HCT116 (cell line): ENCODE results near the gene TRIM38. TPM values are rescaled to one million over a fixed set of nuclear protein-coding genes. Genes with fewer than 3 reads are reported as not detected.

Source experiments
- ATAC-seq: fragments of 200-7000 bp; cut with Tn5 transposase; 2 replicates; pipeline ENCODE4 v1.9.1; 2020; ENCODE audit warnings: mild to moderate bottlenecking, moderate library complexity
- BruUV-seq: library from RNA; stranded (reverse); fragments of 400-500 nt; replicated peaks from 2 replicates; lab custom pipeline; 2021; lab: Mats Ljungman, UMichigan
- CTCF ChIA-PET: fragments of 300-600 bp; sonication (Branson Sonifier 250); formaldehyde crosslinking; loops from one replicate; lab custom pipeline; 2021; ENCODE audit warnings: antibody characterized with exemption; lab: Charles Lee
- POLR2A ChIA-PET: fragments of 300-600, 350-600 bp; sonication (Branson Sonifier 250); formaldehyde crosslinking; loops from one replicate; lab custom pipeline; 2021; ENCODE audit warnings: antibody characterized with exemption; lab: Charles Lee
- RAD21 ChIA-PET, 2 experiments: fragments of 300-600 bp; sonication (Branson Sonifier 250); formaldehyde crosslinking; loops; one replicate each; lab custom pipeline; 2023; ENCODE audit warnings: low total read pairs in 2 of 2; ENCODE audit not compliant: uncharacterized antibody in 2 of 2, unreplicated experiment in 2 of 2, low non-redundant PET in 1 of 2; lab: Charles Lee
- DNase-seq: peaks from one replicate; pipeline ENCODE4 v3.0.0-alpha.2; 2010; ENCODE audit warnings: low read depth, low spot score
- H2AFZ ChIP-seq: fragments of 200-600 bp; shearing (Covaris generic), sonication (generic); 2 replicates; pipeline ENCODE4 v1.6.1; 2017; ENCODE audit warnings: low read depth, mixed run types, mixed read lengths, antibody characterized with exemption, low read length; ENCODE audit not compliant: poor library complexity, severe bottlenecking
- H3K27ac ChIP-seq: 2 replicates; pipeline ENCODE4 v1.5.1; 2012; ENCODE audit warnings: low read depth, low read length
- H3K27me3 ChIP-seq: fragments of 200-600 bp; sonication (generic); 2 replicates; pipeline ENCODE4 v1.6.1; 2016; ENCODE audit warnings: mixed run types, low read length, mixed read lengths; ENCODE audit not compliant: insufficient read depth
- H3K36me3 ChIP-seq, 2 experiments: fragments of 200-500 bp in 1 of 2; fragments of 200-600 bp in 1 of 2; sonication (Bioruptor generic) in 1 of 2; sonication (generic) in 1 of 2; 2 replicates each; pipeline versions ENCODE4 v1.5.1 to v1.6.1; 2014 to 2016; ENCODE audit warnings: low read length in 2 of 2, inconsistent platforms in 1 of 2, mixed read lengths in 1 of 2, mixed run types in 1 of 2; ENCODE audit not compliant: insufficient read depth in 2 of 2, control insufficient read depth in 1 of 2
- H3K4me1 ChIP-seq, 2 experiments: fragments of 200-600 bp in 1 of 2; sonication (generic) in 1 of 2; 2 replicates each; pipeline versions ENCODE4 v1.5.1 to v1.6.1; 2012 to 2017; ENCODE audit warnings: low read length in 2 of 2, inconsistent platforms in 1 of 2, mild to moderate bottlenecking in 1 of 2, mixed read lengths in 1 of 2, mixed run types in 1 of 2, moderate library complexity in 1 of 2; ENCODE audit not compliant: insufficient read depth in 2 of 2, control insufficient read depth in 1 of 2
- H3K4me2 ChIP-seq: fragments of 200-600 bp; sonication (generic); 2 replicates; pipeline ENCODE4 v1.6.1; 2017; ENCODE audit warnings: mixed run types, low read length, mixed read lengths
- H3K4me3 ChIP-seq, 2 experiments: fragments of 200-600 bp in 1 of 2; sonication (generic) in 1 of 2; replicated peaks in 1 of 2; 2 replicates each; pipeline ENCODE4 v1.5.1; 2011 to 2016; ENCODE audit warnings: low read length in 2 of 2, control low read depth in 1 of 2, low read depth in 1 of 2, mild to moderate bottlenecking in 1 of 2, mixed read lengths in 1 of 2, mixed run types in 1 of 2
- H3K79me2 ChIP-seq: fragments of 200-600 bp; sonication (generic); 2 replicates; pipeline ENCODE4 v1.6.1; 2017; ENCODE audit warnings: mild to moderate bottlenecking, mixed run types, low read length, moderate library complexity, mixed read lengths; ENCODE audit not compliant: insufficient read depth
- H3K9ac ChIP-seq: fragments of 200-600 bp; sonication (generic); 2 replicates; pipeline ENCODE4 v1.6.1; 2016; ENCODE audit warnings: low read length, mixed read lengths
- H3K9me2 ChIP-seq: fragments of 200-600 bp; sonication (generic), shearing (Covaris generic); 2 replicates; pipeline ENCODE4 v1.6.1; 2017; ENCODE audit warnings: mixed run types, mild to moderate bottlenecking, moderate library complexity; ENCODE audit not compliant: insufficient read depth
- H3K9me3 ChIP-seq, 2 experiments: fragments of 200-500 bp in 1 of 2; fragments of 200-600 bp in 1 of 2; sonication (Bioruptor generic) in 1 of 2; sonication (generic) in 1 of 2; 2 replicates each; pipeline ENCODE4 v1.6.1; 2014 to 2017; ENCODE audit warnings: low read length in 2 of 2, mixed read lengths in 2 of 2, inconsistent platforms in 1 of 2, low read depth in 1 of 2, mild to moderate bottlenecking in 1 of 2, mixed run types in 1 of 2, moderate library complexity in 1 of 2; ENCODE audit not compliant: control insufficient read depth in 1 of 2, insufficient read depth in 1 of 2
- H4K20me1 ChIP-seq: fragments of 200-600 bp; sonication (generic), shearing (Covaris generic); 2 replicates; pipeline ENCODE4 v1.6.1; 2017; ENCODE audit warnings: mixed run types, mild to moderate bottlenecking, moderate library complexity; ENCODE audit not compliant: insufficient read depth
- EZH2 ChIP-seq: fragments of 200-600 bp; sonication (generic); IDR thresholded peaks from 2 replicates; pipeline ENCODE4 v1.6.1; 2017; ENCODE audit warnings: antibody characterized with exemption, mixed run types
- FOSL1 ChIP-seq: IDR thresholded peaks from 2 replicates; pipeline ENCODE4 v1.6.1; 2012; ENCODE audit warnings: low read depth
- POLR2AphosphoS5 ChIP-seq: IDR thresholded peaks from 2 replicates; pipeline ENCODE4 v1.6.1; 2011; ENCODE audit warnings: mild to moderate bottlenecking, low read depth, low read length, moderate library complexity
- RAD21 ChIP-seq: IDR thresholded peaks from 2 replicates; pipeline ENCODE4 v1.6.1; 2012; ENCODE audit warnings: low read depth, mild to moderate bottlenecking
- intact Hi-C: fragments of 100-400 bp; cut with micrococcal nuclease; formaldehyde crosslinking; loops from 2 replicates; pipeline ENCODE4 v1.10.0; 2022
- total RNA-seq: library from RNA; stranded (reverse); gene quantifications from one replicate; pipeline ENCODE4 v1.2.1, GENCODE V29; 2021; ENCODE audit not compliant: unreplicated experiment
- TF ChIP-seq, protein P1 (sequence below), 3 experiments: fragments of 200-600 bp in 1 of 3; sonication (generic) in 1 of 3; IDR thresholded peaks in 2 of 3; conservative IDR thresholded peaks in 1 of 3; 2 replicates each; pipeline ENCODE4 v1.5.1; 2012 to 2017; ENCODE audit warnings: low read depth in 2 of 3, low read length in 2 of 3, antibody characterized with exemption in 1 of 3, borderline replicate concordance in 1 of 3, control low read depth in 1 of 3, mild to moderate bottlenecking in 1 of 3, mixed read lengths in 1 of 3, mixed run types in 1 of 3, moderate library complexity in 1 of 3; ENCODE audit not compliant: insufficient read depth in 1 of 3

Gene TRIM38
- total RNA-seq, 1 experiment from 2014 or later, result 9.6 TPM

DNA sequence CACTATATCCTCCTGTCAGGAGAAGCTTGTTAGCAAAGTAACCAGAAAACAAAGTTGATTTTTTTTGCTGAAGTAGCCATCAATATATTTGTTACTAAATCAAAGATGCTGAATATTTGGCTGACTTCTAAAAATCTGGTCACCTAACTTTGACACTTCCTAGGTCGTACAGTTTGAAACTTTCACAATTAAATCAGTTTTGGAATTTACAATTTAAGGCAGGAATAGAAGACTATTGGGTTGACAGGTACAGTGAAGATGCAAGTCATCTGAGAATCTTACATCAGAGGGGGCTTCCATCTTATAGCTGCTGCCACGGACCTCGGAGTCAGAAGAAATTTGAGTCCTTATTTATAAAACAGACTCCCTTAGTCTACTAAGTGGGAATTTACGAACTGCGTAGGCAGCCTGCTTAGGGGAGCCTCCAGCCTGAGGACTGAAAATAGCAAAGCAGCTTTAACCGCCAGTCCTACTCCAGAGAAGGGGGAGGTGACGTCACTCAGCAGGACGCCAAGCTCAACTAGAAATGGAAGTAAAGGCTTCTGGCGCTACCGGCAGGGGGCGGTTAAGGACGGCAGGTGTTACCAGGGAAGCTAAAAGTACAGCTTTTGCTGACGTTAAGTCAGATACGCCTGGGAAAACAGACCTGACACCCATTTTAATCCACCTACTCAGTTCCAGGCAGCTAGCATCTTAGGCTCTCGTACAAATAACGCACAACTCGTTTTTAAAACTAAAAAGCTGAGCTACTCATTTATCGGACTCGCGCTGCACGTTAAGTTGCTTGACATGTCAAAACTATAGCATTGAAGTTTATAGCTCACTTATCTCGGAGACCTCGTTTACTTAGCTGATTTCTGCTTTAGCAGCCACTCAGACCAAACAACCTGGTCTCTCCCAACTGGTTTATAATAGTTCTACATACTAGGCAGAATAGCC lies 63.6 kb downstream of the TRIM38 start:
- peak overlapping the region; percentile 91 for H3K4me2 ChIP-seq
- ChIA-PET POLR2A (interaction anchor here (0.7 to 9.7 kb wide), 36 partner anchors 9 to 1864 kb away, joined by 3 to 105 read pairs (median 4); partner anchors contain the start of gene HFE), RAD21 (no interaction called here), CTCF (interaction anchor here (0.7 to 2.2 kb wide), 13 partner anchors 9 to 1119 kb away, joined by 3 to 10 read pairs (median 4); a partner anchor contains a TSS)
- TF ChIP-seq, protein P1, sequence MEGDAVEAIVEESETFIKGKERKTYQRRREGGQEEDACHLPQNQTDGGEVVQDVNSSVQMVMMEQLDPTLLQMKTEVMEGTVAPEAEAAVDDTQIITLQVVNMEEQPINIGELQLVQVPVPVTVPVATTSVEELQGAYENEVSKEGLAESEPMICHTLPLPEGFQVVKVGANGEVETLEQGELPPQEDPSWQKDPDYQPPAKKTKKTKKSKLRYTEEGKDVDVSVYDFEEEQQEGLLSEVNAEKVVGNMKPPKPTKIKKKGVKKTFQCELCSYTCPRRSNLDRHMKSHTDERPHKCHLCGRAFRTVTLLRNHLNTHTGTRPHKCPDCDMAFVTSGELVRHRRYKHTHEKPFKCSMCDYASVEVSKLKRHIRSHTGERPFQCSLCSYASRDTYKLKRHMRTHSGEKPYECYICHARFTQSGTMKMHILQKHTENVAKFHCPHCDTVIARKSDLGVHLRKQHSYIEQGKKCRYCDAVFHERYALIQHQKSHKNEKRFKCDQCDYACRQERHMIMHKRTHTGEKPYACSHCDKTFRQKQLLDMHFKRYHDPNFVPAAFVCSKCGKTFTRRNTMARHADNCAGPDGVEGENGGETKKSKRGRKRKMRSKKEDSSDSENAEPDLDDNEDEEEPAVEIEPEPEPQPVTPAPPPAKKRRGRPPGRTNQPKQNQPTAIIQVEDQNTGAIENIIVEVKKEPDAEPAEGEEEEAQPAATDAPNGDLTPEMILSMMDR (IDR thresholded peaks at IDR 0.05 in 2 of 3, conservative IDR thresholded peaks at IDR 0.05 in 1 of 3; ENCODE audit: borderline replicate concordance in 1 of 3, insufficient read depth in 1 of 3, low read depth in 2 of 3, low read length in 2 of 3), result peak in 2 of 3 experiments; percentile 84 to 89; a peak in 4 of 6 replicates
- TF ChIP-seq RAD21 (no peak), POLR2AphosphoS5 (peak; percentile 40; the same call in 1 of the 2 replicates), EZH2 (no peak), FOSL1 (no peak)
- H3K27ac ChIP-seq, result peak overlapping the region; percentile 98
- H3K9me2 ChIP-seq, result no peaks in the 10 kb centered on the region
- no peaks in the 10 kb centered on the region for H3K9me3 ChIP-seq
- H3K4me1 ChIP-seq, result peaks cover 51 to 84% of the 10 kb centered on the region in 2 experiments
- no peaks in the 10 kb centered on the region for H4K20me1 ChIP-seq
- BruUV-seq, result no TSS peak
- ATAC-seq (peak; percentile 38), DNase-seq (peak; percentile 92)
- no peaks in the 10 kb centered on the region for H3K36me3 ChIP-seq
- peak overlapping the region; percentile 80 for H3K9ac ChIP-seq
- no peaks in the 10 kb centered on the region for H3K27me3 ChIP-seq
- intact Hi-C loops, result loop anchor here (1.0 to 2.0 kb wide), 5 partner anchors 29 to 173 kb away; a partner anchor contains a TSS
- peak overlapping the region; percentile 52 to 66 for H3K4me3 ChIP-seq
- no peaks in the 10 kb centered on the region for H3K79me2 ChIP-seq
- no peak overlapping the region for H2AFZ ChIP-seq
